HepG2 (cell line): ENCODE data around the gene VMO1. TPM values are rescaled to one million over a fixed set of nuclear protein-coding genes. Genes with fewer than 3 reads are reported as not detected.

Source experiments
- AFF4 ChIP-seq: sonication (generic); formaldehyde crosslinking; IDR thresholded peaks from 2 replicates; pipeline ENCODE4 v1.4.0; 2020; ENCODE audit warnings: missing genetic modification reagents
- BCLAF1 ChIP-seq: fragments of 450-650 bp; IDR thresholded peaks from 2 replicates; pipeline ENCODE4 v1.6.1; 2017; ENCODE audit warnings: mild to moderate bottlenecking
- GATAD1 ChIP-seq: IDR thresholded peaks from 2 replicates; pipeline ENCODE4 v1.6.1; 2016; ENCODE audit warnings: missing genetic modification reagents, missing compliant biosample characterization
- GRHL1 ChIP-seq: sonication (generic); formaldehyde crosslinking; conservative IDR thresholded peaks from 2 replicates; pipeline ENCODE4 v1.8.0; 2022; ENCODE audit warnings: missing genetic modification reagents
- KAT2B ChIP-seq: fragments of 150-350 bp; IDR thresholded peaks from 2 replicates; pipeline ENCODE4 v1.6.1; 2014; ENCODE audit warnings: low read depth, low read length, borderline replicate concordance
- PLSCR1 ChIP-seq: sonication (generic); formaldehyde crosslinking; IDR thresholded peaks from 2 replicates; pipeline ENCODE4 v1.5.0; 2020; ENCODE audit warnings: missing genetic modification reagents, mild to moderate bottlenecking, borderline replicate concordance
- PRDM10 ChIP-seq: sonication (generic); formaldehyde crosslinking; IDR thresholded peaks from 2 replicates; pipeline ENCODE4 v1.4.0; 2020; ENCODE audit warnings: low read depth, missing genetic modification reagents
- SOX13 ChIP-seq, 3 experiments: fragments of 450-650 bp in 1 of 3; sonication (generic) in 1 of 3; formaldehyde crosslinking in 1 of 3; IDR thresholded peaks in 2 of 3; conservative IDR thresholded peaks in 1 of 3; 2 replicates each; pipeline versions ENCODE4 v1.5.0 to v1.6.1; 2016 to 2020; ENCODE audit warnings: antibody characterized with exemption in 1 of 3, mild to moderate bottlenecking in 1 of 3, missing compliant biosample characterization in 1 of 3, missing genetic modification reagents in 1 of 3, moderate library complexity in 1 of 3
- ZNF101 ChIP-seq: sonication (generic); formaldehyde crosslinking; IDR thresholded peaks from 2 replicates; pipeline ENCODE4 v1.4.0; 2020; ENCODE audit warnings: mild to moderate bottlenecking, low read depth, missing genetic modification reagents, borderline replicate concordance
- ZNF460 ChIP-seq: sonication (generic); formaldehyde crosslinking; IDR thresholded peaks from 2 replicates; pipeline ENCODE4 v1.5.1; 2020; ENCODE audit warnings: missing genetic modification reagents, mild to moderate bottlenecking, borderline replicate concordance
- ZNF629 ChIP-seq: sonication (generic); formaldehyde crosslinking; conservative IDR thresholded peaks from 2 replicates; pipeline ENCODE4 v1.5.0; 2020; ENCODE audit warnings: missing genetic modification reagents
- ZNF800 ChIP-seq: sonication (generic); formaldehyde crosslinking; IDR thresholded peaks from 2 replicates; pipeline ENCODE4 v1.4.0; 2020; ENCODE audit warnings: missing genetic modification reagents
- polyA plus RNA-seq, 8 experiments: library from polyadenylated mRNA; depleted of rRNA in 3 of 8; stranded (reverse) in 7 of 8; unstranded in 1 of 8; fragments of >200 nt; fragmentation: Illumina TruSeq in 4 of 8; extraction: Trizol in 4 of 8; gene quantifications; 2 replicates each; pipeline versions ENCODE4 v1.2.1 to v1.2.3, GENCODE V29; 2011 to 2016; ENCODE audit warnings: low read depth in 4 of 8, missing spikeins in 1 of 8, mixed read lengths in 1 of 8; ENCODE audit not compliant: insufficient read depth in 1 of 8
- total RNA-seq, 5 experiments: library from RNA; depleted of rRNA; stranded (reverse); fragments of >200 nt; fragmentation: Illumina TruSeq; extraction: Trizol; gene quantifications; 2 replicates each; pipeline ENCODE4 v1.2.3, GENCODE V29; 2016; ENCODE audit warnings: low read depth in 1 of 5

Gene VMO1
- total and polyA plus RNA-seq, 2 of the 13 experiments (the other 11 are each of a cell fraction or from before 2014, with no cell fraction given), result not detected

GRCh38 chr17:4780325-4780955 is 5.7 kb downstream of the VMO1 start (continued):
- TF ChIP-seq SOX13 (IDR thresholded peaks at IDR 0.05), result no peak
- no peak for TF ChIP-seq SOX13 (CRISPR knock-in tag; conservative IDR thresholded peaks at IDR 0.05 in 1 of 2, IDR thresholded peaks at IDR 0.05 in 1 of 2)
- TF ChIP-seq ZNF460 (CRISPR knock-in tag), result no peak
- peak; percentile 46; the same call in 1 of the 2 replicates for TF ChIP-seq ZNF629 (CRISPR knock-in tag)
- no peak for TF ChIP-seq GATAD1 (CRISPR knock-in tag)
- TF ChIP-seq PLSCR1 (CRISPR knock-in tag), result no peak
- no peak for TF ChIP-seq PRDM10 (CRISPR knock-in tag)
- TF ChIP-seq GRHL1 (CRISPR knock-in tag), result no peak
- no peak for TF ChIP-seq ZNF800 (CRISPR knock-in tag)
- TF ChIP-seq BCLAF1, result no peak
- TF ChIP-seq KAT2B, result no peak
- TF ChIP-seq AFF4 (CRISPR knock-in tag), result no peak
- TF ChIP-seq ZNF101 (CRISPR knock-in tag), result no peak
